Smooth muscle cell (in vitro differentiated cells): Measurements from ENCODE around the gene NFATC2. TPM values are rescaled to one million over a fixed set of nuclear protein-coding genes. Genes with fewer than 3 reads are reported as not detected.

Experiments
- DNase-seq: peaks from one replicate; lab custom pipeline; 2025; ENCODE audit not compliant: unreplicated experiment; lab: John Stamatoyannopoulos, UW
- H2AFZ ChIP-seq: fragments of 200-600 bp; sonication (generic); 2 replicates; pipeline ENCODE4 v1.6.0; 2016; ENCODE audit warnings: antibody characterized with exemption, low read depth, mild to moderate bottlenecking
- H3F3A ChIP-seq: fragments of 200-600 bp; sonication (generic); 2 replicates; pipeline ENCODE4 v1.6.0; 2017; ENCODE audit warnings: antibody characterized with exemption, low read depth
- H3K27ac ChIP-seq: fragments of 200-600 bp; sonication (generic); 2 replicates; pipeline ENCODE4 v1.5.1; 2016; ENCODE audit warnings: low read depth, mild to moderate bottlenecking
- H3K27me3 ChIP-seq: fragments of 200-600 bp; sonication (generic); 2 replicates; pipeline ENCODE4 v1.6.1; 2016; ENCODE audit warnings: low read depth, mild to moderate bottlenecking
- H3K36me3 ChIP-seq: fragments of 200-600 bp; sonication (generic); 2 replicates; pipeline ENCODE4 v1.5.1; 2016; ENCODE audit warnings: low read depth
- H3K4me1 ChIP-seq: fragments of 200-600 bp; sonication (generic); 2 replicates; pipeline ENCODE4 v1.5.1; 2016; ENCODE audit warnings: low read depth
- H3K4me2 ChIP-seq: fragments of 200-600 bp; sonication (generic); 2 replicates; pipeline ENCODE4 v1.6.0; 2016; ENCODE audit warnings: mild to moderate bottlenecking
- H3K4me3 ChIP-seq: fragments of 200-600 bp; sonication (generic); 2 replicates; pipeline ENCODE4 v1.5.1; 2016; ENCODE audit warnings: mild to moderate bottlenecking
- H3K79me2 ChIP-seq: fragments of 200-600 bp; sonication (generic); 2 replicates; pipeline ENCODE4 v1.6.0; 2016; ENCODE audit warnings: low read depth, mild to moderate bottlenecking
- H3K9ac ChIP-seq: fragments of 200-600 bp; sonication (generic); 2 replicates; pipeline ENCODE4 v1.6.0; 2016; ENCODE audit warnings: low read depth
- H3K9me3 ChIP-seq: fragments of 200-600 bp; sonication (generic); replicated peaks from 2 replicates; pipeline ENCODE4 v1.5.1; 2016; ENCODE audit warnings: low read depth
- H4K20me1 ChIP-seq: fragments of 200-600 bp; sonication (generic); 2 replicates; pipeline ENCODE4 v1.6.0; 2016; ENCODE audit warnings: low read depth
- WGBS: methylation state at CpG from one replicate; pipeline ENCODE4 v1.1.7; 2016; ENCODE audit warnings: low lambda C conversion rate; 5-methylcytosine and 5-hydroxymethylcytosine counted together
- polyA plus RNA-seq: library from polyadenylated mRNA; unstranded; fragments of >200 nt; fragmentation: Nextera tagmentation; extraction: Ambion mirVana; gene quantifications from 2 replicates; pipeline ENCODE4 v1.2.1, GENCODE V29; 2016
- total RNA-seq: library from RNA; depleted of rRNA; stranded (reverse); fragments of >200 nt; gene quantifications from 2 replicates; pipeline ENCODE4 v1.2.3, GENCODE V29; 2014
- TF ChIP-seq, protein P1 (sequence below): fragments of 200-600 bp; sonication (generic); IDR thresholded peaks from 2 replicates; pipeline ENCODE4 v1.5.1; 2017; ENCODE audit warnings: borderline replicate concordance, mild to moderate bottlenecking, antibody characterized with exemption; ENCODE audit not compliant: insufficient read depth, poor library complexity, severe bottlenecking

NFATC2 gene
- total and polyA plus RNA-seq, 2 experiments from 2014 or later = 5.8 to 8.4 TPM

DNA sequence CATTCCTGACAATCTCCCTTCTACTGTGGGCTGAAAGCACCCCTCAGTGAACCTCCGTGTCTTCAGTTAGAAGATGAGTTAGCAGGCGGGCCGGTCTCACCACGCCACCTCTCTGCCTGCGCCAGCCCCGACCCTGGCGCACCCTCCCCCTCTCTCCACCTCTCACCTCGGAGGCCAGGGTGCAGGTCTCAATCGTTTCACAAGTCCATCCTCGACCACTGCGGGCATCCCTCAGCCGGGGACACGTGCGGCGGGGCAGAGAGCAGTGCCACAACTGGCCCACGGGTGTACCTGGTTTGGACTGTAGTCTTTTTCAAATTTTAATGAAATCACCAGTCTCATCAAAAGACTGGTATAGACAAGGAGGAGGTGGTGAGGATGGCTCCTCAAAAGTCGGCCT, 34.4 kb downstream of the NFATC2 start:
- no peak overlapping the region for H2AFZ ChIP-seq
- no peaks in the 10 kb centered on the region for H3K4me1 ChIP-seq
- no peaks in the 10 kb centered on the region for H3K36me3 ChIP-seq
- H3K4me3 ChIP-seq = no peak overlapping the region
- no peaks in the 10 kb centered on the region for H3K79me2 ChIP-seq
- no peak for DNase-seq
- H3K27ac ChIP-seq = no peak overlapping the region
- WGBS = 94% methylated on average over 17 of the region's 17 CpGs
- no peak overlapping the region for H3K9ac ChIP-seq
- no peaks in the 10 kb centered on the region for H3K27me3 ChIP-seq
- H4K20me1 ChIP-seq = no peaks in the 10 kb centered on the region
- TF ChIP-seq, protein P1, sequence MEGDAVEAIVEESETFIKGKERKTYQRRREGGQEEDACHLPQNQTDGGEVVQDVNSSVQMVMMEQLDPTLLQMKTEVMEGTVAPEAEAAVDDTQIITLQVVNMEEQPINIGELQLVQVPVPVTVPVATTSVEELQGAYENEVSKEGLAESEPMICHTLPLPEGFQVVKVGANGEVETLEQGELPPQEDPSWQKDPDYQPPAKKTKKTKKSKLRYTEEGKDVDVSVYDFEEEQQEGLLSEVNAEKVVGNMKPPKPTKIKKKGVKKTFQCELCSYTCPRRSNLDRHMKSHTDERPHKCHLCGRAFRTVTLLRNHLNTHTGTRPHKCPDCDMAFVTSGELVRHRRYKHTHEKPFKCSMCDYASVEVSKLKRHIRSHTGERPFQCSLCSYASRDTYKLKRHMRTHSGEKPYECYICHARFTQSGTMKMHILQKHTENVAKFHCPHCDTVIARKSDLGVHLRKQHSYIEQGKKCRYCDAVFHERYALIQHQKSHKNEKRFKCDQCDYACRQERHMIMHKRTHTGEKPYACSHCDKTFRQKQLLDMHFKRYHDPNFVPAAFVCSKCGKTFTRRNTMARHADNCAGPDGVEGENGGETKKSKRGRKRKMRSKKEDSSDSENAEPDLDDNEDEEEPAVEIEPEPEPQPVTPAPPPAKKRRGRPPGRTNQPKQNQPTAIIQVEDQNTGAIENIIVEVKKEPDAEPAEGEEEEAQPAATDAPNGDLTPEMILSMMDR = no peak
- no peak overlapping the region for H3K4me2 ChIP-seq
- H3K9me3 ChIP-seq = no peaks in the 10 kb centered on the region
- peaks cover 4% of the 10 kb centered on the region for H3F3A ChIP-seq

DNA sequence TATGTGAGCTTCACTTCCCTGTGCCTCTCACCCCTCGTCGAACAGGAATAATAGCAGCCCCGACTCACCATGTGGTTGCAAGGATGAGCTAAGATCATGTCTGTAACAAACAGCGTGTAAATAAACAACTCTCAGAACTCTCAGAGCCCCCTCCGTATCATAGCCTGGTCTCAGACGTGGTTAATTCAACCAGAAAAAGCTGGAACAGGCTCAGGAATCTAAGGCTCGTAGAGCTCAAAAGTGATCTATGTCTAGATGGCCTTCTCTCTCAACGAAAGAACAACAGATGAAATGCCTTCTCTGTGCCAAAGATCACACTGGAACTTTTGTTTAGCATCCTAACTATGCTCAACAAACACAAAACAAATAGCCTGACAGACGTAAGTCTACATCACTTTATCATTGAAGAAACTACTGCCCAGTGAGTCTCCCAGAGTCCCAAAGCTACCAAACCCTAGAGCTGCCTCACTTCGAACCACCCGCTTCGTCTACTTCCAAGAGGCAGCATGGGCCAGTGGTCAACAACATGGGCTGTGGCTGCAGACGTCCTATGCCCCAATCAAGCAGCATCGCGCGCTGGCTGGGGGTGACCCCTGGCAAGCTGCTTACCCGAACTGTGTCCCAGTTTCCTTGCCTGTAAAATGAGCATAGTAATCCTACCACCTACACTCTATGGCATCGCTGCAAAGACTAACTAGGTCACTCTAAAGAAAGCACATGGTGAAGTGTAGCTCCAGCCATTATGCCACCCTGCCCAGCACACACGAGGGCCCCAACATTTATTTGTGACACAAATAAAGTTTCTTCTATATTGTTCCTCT, 35.1 kb downstream of the NFATC2 start:
- H3K27me3 ChIP-seq = no peaks in the 10 kb centered on the region
- DNase-seq = no peak
- no peak overlapping the region for H2AFZ ChIP-seq
- no peaks in the 10 kb centered on the region for H3K36me3 ChIP-seq
- no peaks in the 10 kb centered on the region for H4K20me1 ChIP-seq
- TF ChIP-seq, protein P1 = no peak
- H3F3A ChIP-seq = no peaks in the 10 kb centered on the region
- H3K9ac ChIP-seq = no peak overlapping the region
- H3K4me3 ChIP-seq = no peak overlapping the region
- no peak overlapping the region for H3K4me2 ChIP-seq
- no peak overlapping the region for H3K27ac ChIP-seq
- H3K9me3 ChIP-seq = no peaks in the 10 kb centered on the region
- WGBS = 62% methylated on average over 19 of the region's 19 CpGs
- H3K4me1 ChIP-seq = no peaks in the 10 kb centered on the region
- H3K79me2 ChIP-seq = no peaks in the 10 kb centered on the region

DNA sequence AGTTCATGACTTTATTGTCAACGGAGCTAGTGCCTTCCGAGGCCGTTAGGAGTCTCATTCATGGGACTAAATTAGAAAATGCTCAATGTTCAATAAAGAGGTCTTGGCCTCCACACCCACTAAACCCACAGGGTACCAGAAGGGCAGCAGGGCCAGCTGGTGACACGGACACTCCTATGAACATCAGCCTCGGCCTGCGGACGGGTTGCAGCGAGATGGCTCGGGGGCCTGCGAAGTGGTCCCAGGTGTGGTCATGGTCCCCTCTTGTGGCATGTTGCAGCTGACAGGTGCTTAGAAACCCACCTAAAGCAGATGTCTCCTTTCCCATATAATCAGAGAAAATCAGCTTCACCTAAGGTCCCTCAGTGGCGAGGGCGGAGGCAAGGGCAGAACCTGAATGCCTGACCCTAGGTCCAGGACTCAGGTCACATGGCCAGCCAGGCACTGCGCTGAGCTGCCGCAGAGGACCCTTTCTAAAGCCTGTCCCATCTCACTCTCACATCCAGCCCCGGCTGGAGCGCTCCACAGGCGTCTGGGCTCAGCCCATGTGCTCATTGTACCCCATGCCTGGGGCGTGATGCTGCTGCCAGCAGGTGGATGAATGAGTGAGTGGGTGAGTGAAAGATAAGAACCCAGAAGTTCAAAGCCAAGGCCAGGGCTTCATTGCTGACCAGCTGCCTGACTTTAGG, 35.8 kb downstream of the NFATC2 start:
- DNase-seq = no peak
- no peak overlapping the region for H3K4me2 ChIP-seq
- TF ChIP-seq, protein P1 = no peak
- no peaks in the 10 kb centered on the region for H3F3A ChIP-seq
- no peak overlapping the region for H3K4me3 ChIP-seq
- 94% methylated on average over 18 of the region's 18 CpGs for WGBS
- no peak overlapping the region for H3K27ac ChIP-seq
- no peaks in the 10 kb centered on the region for H3K4me1 ChIP-seq
- H2AFZ ChIP-seq = no peak overlapping the region
- no peaks in the 10 kb centered on the region for H3K9me3 ChIP-seq
- H3K9ac ChIP-seq = no peak overlapping the region
- H4K20me1 ChIP-seq = no peaks in the 10 kb centered on the region
- H3K36me3 ChIP-seq = no peaks in the 10 kb centered on the region
- no peaks in the 10 kb centered on the region for H3K27me3 ChIP-seq
- H3K79me2 ChIP-seq = no peaks in the 10 kb centered on the region
